H4 (cell line): Measurements from ENCODE around the gene GLS2. TPM values are rescaled to one million over a fixed set of nuclear protein-coding genes. Genes with fewer than 3 reads are reported as not detected.
"Not testable (repeated sequence)": the region's sequence is repeated elsewhere in the genome, so short reads cannot be mapped to it uniquely, and the experiment has no call there.

Experiments
- DNase-seq: peaks from one replicate; pipeline ENCODE4 v3.0.0-alpha.2; 2015; ENCODE audit warnings: low spot score
- total RNA-seq: library from RNA; depleted of rRNA; stranded (reverse); fragments of >200 nt; shearing (Covaris generic); gene quantifications from 2 replicates; pipeline ENCODE4 v1.2.3, GENCODE V29; 2014; rRNA removed

GLS2 gene
- total RNA-seq: not detected in 2 replicates

GRCh38 chr12:56488041-56488955 lies at the start of gene GLS2:
Gene GLS2 (minus strand): TSS chr12:56488161. CDS start chr12:56488118, 43 bp downstream.
- no peak for DNase-seq

- DNase-seq: no peak
Measured at GRCh38 chr12:56537546-56537945, 49.6 kb upstream of the GLS2 start.

GRCh38 chr12:56530390-56531055 lies 42.6 kb upstream of the GLS2 start:
- DNase-seq: peak; percentile 33

- peak; percentile 20 for DNase-seq
Measured at GRCh38 chr12:56529656-56530055, 41.7 kb upstream of the GLS2 start.

- no peak for DNase-seq
Measured at GRCh38 chr12:56528846-56529245, 40.9 kb upstream of the GLS2 start.

- no peak for DNase-seq
Measured at GRCh38 chr12:56522411-56523193, 34.6 kb upstream of the GLS2 start.

GRCh38 chr12:56521590-56522371 lies 33.8 kb upstream of the GLS2 start, which contains the start of gene RBMS2:
Gene RBMS2 (plus strand): TSS chr12:56521820. CDS start chr12:56522024, 204 bp downstream.
- DNase-seq: peak; percentile 95

GRCh38 chr12:56521209-56521589 lies 33.2 kb upstream of the GLS2 start:
- DNase-seq: no peak

GRCh38 chr12:56520506-56520905 lies 32.5 kb upstream of the GLS2 start:
- DNase-seq: no peak

- no peak for DNase-seq
Measured at GRCh38 chr12:56520048-56520447, 32.1 kb upstream of the GLS2 start.

- no peak for DNase-seq
Measured at GRCh38 chr12:56518570-56518969, 30.6 kb upstream of the GLS2 start.

- no peak for DNase-seq
Measured at GRCh38 chr12:56517854-56518253, 29.9 kb upstream of the GLS2 start.

GRCh38 chr12:56514014-56514318 lies 26.0 kb upstream of the GLS2 start:
- not testable (repeated sequence) for DNase-seq

GRCh38 chr12:56510786-56511185 lies 22.8 kb upstream of the GLS2 start:
- DNase-seq: no peak

- DNase-seq: not testable (repeated sequence)
Measured at GRCh38 chr12:56499879-56500278, 11.9 kb upstream of the GLS2 start.

GRCh38 chr12:56499452-56499851 lies 11.5 kb upstream of the GLS2 start:
- not testable (repeated sequence) for DNase-seq

GRCh38 chr12:56498126-56498902 lies 10.4 kb upstream of the GLS2 start:
- not testable (repeated sequence) for DNase-seq

- not testable (repeated sequence) for DNase-seq
Measured at GRCh38 chr12:56496704-56497103, 8.7 kb upstream of the GLS2 start.

- not testable (repeated sequence) for DNase-seq
Measured at GRCh38 chr12:56494481-56494880, 6.5 kb upstream of the GLS2 start.

GRCh38 chr12:56494106-56494415 lies 6.1 kb upstream of the GLS2 start:
- not testable (repeated sequence) for DNase-seq
